ENCODE results near the gene FAM131B. TPM values are rescaled to one million over a fixed set of nuclear protein-coding genes. Genes with fewer than 3 reads are reported as not detected.
"Not testable (repeated sequence)": the region's sequence is repeated elsewhere in the genome, so short reads cannot be mapped to it uniquely, and the experiment has no call there.

Gene FAM131B
- total RNA-seq = 1 to 10 TPM; 1.5 to 1.7 TPM

DNA sequence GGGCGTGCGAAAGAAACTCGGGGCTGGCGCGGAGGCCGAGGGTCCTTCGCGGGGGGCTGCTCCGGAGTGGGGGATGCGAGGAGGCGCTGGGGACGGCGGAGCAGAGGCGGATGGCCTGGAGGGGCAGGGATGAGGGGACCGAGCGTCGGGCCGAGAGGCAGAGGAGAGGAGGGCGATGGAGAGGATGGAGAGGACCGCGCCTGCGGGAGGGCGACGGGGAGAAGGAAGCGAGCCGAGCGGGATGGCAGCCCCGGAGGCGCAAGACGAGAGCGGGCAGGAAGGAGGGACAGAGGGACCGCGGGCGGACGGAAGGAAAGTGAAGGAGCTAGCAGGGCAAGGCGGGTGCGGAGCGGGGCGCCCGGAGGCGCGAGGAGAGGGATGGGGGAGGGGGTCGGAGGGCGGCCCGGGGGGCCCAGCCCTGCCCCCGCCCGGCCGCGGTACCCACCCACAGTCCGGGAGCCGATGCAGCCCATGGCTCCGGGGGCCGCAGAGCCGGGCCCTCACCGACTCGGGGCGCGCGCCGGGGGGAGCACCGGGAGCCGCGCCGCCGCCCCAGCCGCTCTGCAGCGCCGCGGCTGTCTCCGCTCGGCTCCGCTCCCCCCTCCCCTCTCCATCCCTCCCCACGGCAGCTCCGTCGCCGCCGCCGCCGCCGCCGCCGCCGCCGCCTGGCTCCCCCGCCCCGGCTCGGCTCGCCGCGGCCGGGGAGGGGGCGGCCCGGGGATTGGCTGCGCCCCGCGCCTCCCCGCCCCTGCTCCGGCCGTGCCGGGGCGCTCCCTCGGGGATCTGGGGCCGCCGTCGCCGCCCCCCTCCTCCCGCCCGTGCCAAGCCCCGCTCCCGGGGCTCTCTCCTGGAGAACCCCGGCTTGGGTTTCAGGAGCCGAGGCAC is at the start of gene FAM131B:
TSS of gene FAM131B (minus strand) at position 583 of the 885 bp plus-strand sequence. CDS start at position 473, 110 bp downstream.
- no peak within 1 kb of the TSS for H3K27ac Mint-ChIP-seq
- H3K4me1 Mint-ChIP-seq (ENCODE audit: low read depth) = peaks cover 4% of the 10 kb centered on the region
- peaks cover 21% of the 10 kb centered on the region for H3K27me3 Mint-ChIP-seq (ENCODE audit: low read depth)
- H3K4me3 Mint-ChIP-seq = peak within 1 kb of the TSS; percentile 85
- intact Hi-C loops (cut with micrococcal nuclease) = loop anchor here (1.0 to 2.0 kb wide), 3 partner anchors 10 to 74 kb away; partner anchors contain the start of gene CASP2
- DNase-seq = peak; percentile 52
- H3K36me3 Mint-ChIP-seq (ENCODE audit: low read depth) = no peaks in the 10 kb centered on the region
- CTCF ChIA-PET = interaction anchor here (0.6 kb wide), 1 partner anchor 65 kb away, joined by 3 read pairs; no protein-coding TSS in a partner anchor
- no peaks in the 10 kb centered on the region for H3K9me3 Mint-ChIP-seq

DNA sequence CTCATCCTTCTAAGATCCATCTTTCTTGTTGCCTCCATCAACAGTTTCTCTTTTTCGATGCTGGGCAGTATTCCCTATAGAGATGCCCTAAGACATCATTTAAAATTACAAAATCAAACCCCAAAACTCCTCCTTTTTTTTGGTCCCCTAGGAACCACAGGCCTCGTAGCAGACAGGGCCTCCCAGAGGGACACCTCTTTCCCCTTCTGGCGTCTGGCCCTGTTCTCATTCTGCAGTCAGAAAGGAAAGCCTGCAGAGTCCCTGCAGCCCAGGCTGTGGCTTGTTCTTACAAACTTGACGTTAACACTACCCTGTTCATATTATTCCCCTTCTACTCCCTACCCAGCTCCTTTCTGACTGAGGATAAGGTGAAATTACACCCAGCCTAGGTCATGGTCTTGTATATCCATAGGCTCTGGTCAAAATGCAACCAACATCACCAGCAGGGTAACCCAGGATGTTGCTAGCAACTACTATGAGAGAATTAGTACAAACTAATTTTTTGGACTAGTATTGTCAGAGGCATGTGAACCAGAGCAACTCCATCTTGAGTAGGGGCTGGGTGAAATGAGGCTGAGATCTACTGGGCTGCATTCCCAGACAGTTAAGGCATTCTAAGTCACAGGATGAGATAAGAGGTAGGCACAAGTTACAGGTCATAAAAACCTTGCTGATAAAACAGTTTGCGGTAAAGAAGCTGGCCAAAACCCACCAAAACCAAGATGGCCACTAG is 49.6 kb upstream of the FAM131B start:
- CTCF ChIA-PET = interaction anchor here (1.4 kb wide), 1 partner anchor 9 kb away, joined by 4 read pairs; no protein-coding TSS in a partner anchor
- intact Hi-C loops (cut with micrococcal nuclease) = no loop called here
- no peaks in the 10 kb centered on the region for H3K9me3 Mint-ChIP-seq

DNA sequence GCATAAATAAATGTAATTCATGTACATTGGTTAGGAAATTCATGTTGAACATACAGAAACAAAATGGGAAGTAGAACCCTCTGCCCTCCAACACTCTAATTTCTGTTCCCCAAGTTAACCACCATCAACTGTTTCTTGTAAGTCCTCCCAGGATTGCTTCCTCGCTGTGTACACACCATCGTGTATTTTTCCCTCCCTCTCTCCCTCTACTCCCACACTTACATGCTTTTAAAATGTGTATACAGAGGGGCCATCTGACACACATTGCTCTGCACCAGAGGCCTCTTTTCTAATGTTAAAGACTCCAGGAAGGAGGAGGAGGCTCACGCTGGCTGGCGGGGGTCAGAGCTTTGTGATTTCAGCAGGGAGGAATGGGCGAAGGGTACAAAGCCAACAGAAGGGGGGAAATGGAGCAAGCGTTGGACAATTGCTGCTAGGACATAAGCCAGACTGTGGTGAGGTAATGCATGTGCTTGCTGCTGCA is 48.0 kb upstream of the FAM131B start:
- CTCF ChIA-PET = interaction anchor here (1.5 to 7.8 kb wide), 3 partner anchors 30 to 171 kb away, joined by 4 to 73 read pairs (median 43); partner anchors contain the start of gene ZYX
- Mint-ChIP-seq H3K9me3 (no peaks in the 10 kb centered on the region), H3K36me3 (ENCODE audit: low read depth) (no peaks in the 10 kb centered on the region), H3K4me1 (ENCODE audit: low read depth) (peaks cover 62% of the 10 kb centered on the region), H3K27me3 (ENCODE audit: low read depth) (no peaks in the 10 kb centered on the region), H3K4me3 (no peak overlapping the region), H3K27ac (no peak overlapping the region)
- intact Hi-C loops (cut with micrococcal nuclease) = no loop called here
- DNase-seq = no peak

More for the DNA sequence above, 49.6 kb upstream of the FAM131B start:
- no peaks in the 10 kb centered on the region for H3K36me3 Mint-ChIP-seq (ENCODE audit: low read depth)
- no peak overlapping the region for H3K27ac Mint-ChIP-seq
- DNase-seq = no peak
- H3K27me3 Mint-ChIP-seq (ENCODE audit: low read depth) = no peaks in the 10 kb centered on the region
- peaks cover 53% of the 10 kb centered on the region for H3K4me1 Mint-ChIP-seq (ENCODE audit: low read depth)
- no peak overlapping the region for H3K4me3 Mint-ChIP-seq

- CTCF ChIA-PET = interaction anchor here (0.7 to 10.7 kb wide), 11 partner anchors 8 to 169 kb away, joined by 3 to 76 read pairs (median 4); partner anchors contain the start of gene ZYX
- Mint-ChIP-seq H3K27me3 (ENCODE audit: low read depth) (no peaks in the 10 kb centered on the region), H3K4me1 (ENCODE audit: low read depth) (peaks cover 75% of the 10 kb centered on the region), H3K27ac (peak within 1 kb of the TSS; percentile 42), H3K4me3 (peak within 1 kb of the TSS; percentile 70), H3K36me3 (ENCODE audit: low read depth) (no peaks in the 10 kb centered on the region), H3K9me3 (no peaks in the 10 kb centered on the region)
- intact Hi-C loops (cut with micrococcal nuclease) = loop anchor here (5.0 kb wide), 1 partner anchor 37 kb away; no protein-coding TSS in a partner anchor
- peak; percentile 56 for DNase-seq
Observed at GRCh38 chr7:143408686-143409561, 46.4 kb upstream of the FAM131B start, which contains the start of gene EPHA1. EPHA1 (minus strand) TSS chr7:143408856; CDS start chr7:143408805, 51 bp downstream.

- Mint-ChIP-seq H3K36me3 (ENCODE audit: low read depth) (no peaks in the 10 kb centered on the region), H3K4me1 (ENCODE audit: low read depth) (peaks cover 81% of the 10 kb centered on the region), H3K27ac (no peak overlapping the region), H3K27me3 (ENCODE audit: low read depth) (no peaks in the 10 kb centered on the region), H3K4me3 (peak overlapping the region; percentile 70), H3K9me3 (no peaks in the 10 kb centered on the region)
- intact Hi-C loops (cut with micrococcal nuclease) = loop anchor here (5.0 kb wide), 1 partner anchor 36 kb away; no protein-coding TSS in a partner anchor
- no peak for DNase-seq
- CTCF ChIA-PET = interaction anchor here (0.7 to 10.7 kb wide), 11 partner anchors 8 to 168 kb away, joined by 3 to 76 read pairs (median 5); partner anchors contain the start of genes CASP2 and ZYX
Observed at GRCh38 chr7:143408252-143408685, 45.8 kb upstream of the FAM131B start.

- peak overlapping the region; percentile 70 for H3K4me3 Mint-ChIP-seq
- H3K4me1 Mint-ChIP-seq (ENCODE audit: low read depth) = peaks cover 81% of the 10 kb centered on the region
- peak; percentile 70 for DNase-seq
- intact Hi-C loops (cut with micrococcal nuclease) = loop anchor here (1.0 to 5.0 kb wide), 3 partner anchors 27 to 163 kb away; no protein-coding TSS in a partner anchor
- no peaks in the 10 kb centered on the region for H3K36me3 Mint-ChIP-seq (ENCODE audit: low read depth)
- CTCF ChIA-PET = interaction anchor here (0.7 to 10.7 kb wide), 20 partner anchors 9 to 168 kb away, joined by 3 to 76 read pairs (median 4); partner anchors contain the start of genes CASP2 and ZYX
- H3K27ac Mint-ChIP-seq = peak overlapping the region; percentile 32
- no peaks in the 10 kb centered on the region for H3K9me3 Mint-ChIP-seq
- H3K27me3 Mint-ChIP-seq (ENCODE audit: low read depth) = no peaks in the 10 kb centered on the region
Observed at GRCh38 chr7:143407287-143408251, 45.1 kb upstream of the FAM131B start.

DNA sequence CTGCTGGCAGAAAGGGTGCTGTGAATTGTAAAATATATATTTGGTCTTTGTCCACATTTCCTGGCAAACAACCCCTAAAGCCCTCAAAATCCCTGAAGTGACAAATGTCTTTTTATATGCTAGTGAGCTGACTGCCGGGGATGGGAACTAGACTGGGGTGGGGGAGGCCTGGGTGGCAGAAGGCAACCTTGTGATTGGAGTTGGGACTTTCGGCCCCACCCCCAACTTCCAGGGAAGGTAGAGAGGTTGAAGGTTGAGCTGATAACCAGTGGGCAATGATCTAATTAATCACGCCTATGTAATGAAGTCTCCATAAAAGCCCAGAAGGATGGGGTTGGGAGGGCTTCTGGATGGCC is 43.5 kb upstream of the FAM131B start:
- Mint-ChIP-seq H3K27me3 (ENCODE audit: low read depth) (no peaks in the 10 kb centered on the region), H3K4me3 (no peak overlapping the region), H3K36me3 (ENCODE audit: low read depth) (no peaks in the 10 kb centered on the region), H3K27ac (no peak overlapping the region), H3K9me3 (no peaks in the 10 kb centered on the region), H3K4me1 (ENCODE audit: low read depth) (peaks cover 70% of the 10 kb centered on the region)
- CTCF ChIA-PET = interaction anchor here (1.3 to 10.7 kb wide), 8 partner anchors 11 to 166 kb away, joined by 3 to 76 read pairs (median 6); partner anchors contain the start of gene ZYX
- intact Hi-C loops (cut with micrococcal nuclease) = loop anchor here (2.0 to 5.0 kb wide), 2 partner anchors 34 to 161 kb away; no protein-coding TSS in a partner anchor
- DNase-seq = no peak

DNA sequence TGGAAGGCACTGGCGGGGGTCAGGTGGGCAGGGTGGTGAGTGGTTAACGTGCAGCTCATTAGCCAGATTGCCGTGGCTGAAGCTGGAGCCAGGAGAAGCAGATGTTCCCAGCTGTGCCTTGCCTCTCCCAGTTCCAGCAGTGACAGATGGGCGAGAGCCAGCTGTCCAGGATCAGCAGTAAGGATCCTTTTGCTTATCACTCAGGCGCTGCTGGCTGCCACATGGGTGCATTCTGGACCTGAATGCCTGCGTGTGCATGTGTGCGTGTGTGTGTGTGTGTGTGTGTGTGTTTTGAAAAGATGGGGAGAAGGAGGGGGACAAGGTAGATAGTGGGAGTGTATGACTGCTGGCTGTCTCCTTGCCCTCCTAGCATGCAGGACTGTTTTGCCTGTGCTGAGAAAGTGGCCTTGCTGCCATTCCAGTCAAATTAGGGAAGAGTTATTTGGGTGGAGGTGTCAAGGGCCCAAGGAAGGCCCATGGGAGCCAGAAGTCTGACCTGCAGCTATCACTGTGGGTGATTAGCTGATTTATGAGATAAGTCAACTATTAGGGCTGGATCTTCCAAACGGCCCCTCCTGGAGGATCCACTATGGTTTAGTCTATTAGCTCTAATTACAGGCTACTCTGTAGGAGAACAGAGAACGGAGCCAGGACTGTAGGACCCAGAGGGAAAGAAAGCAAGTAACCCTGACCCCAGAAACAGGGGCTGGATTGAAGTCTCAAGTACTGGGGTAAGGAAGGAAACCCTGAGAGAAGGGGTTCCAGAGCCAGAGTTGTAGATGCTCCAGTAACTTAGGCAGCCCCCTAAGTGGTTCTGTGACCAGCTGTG is 42.9 kb upstream of the FAM131B start:
- H3K36me3 Mint-ChIP-seq (ENCODE audit: low read depth) = no peaks in the 10 kb centered on the region
- peaks cover 66% of the 10 kb centered on the region for H3K4me1 Mint-ChIP-seq (ENCODE audit: low read depth)
- H3K9me3 Mint-ChIP-seq = no peaks in the 10 kb centered on the region
- CTCF ChIA-PET = interaction anchor here (1.4 to 10.7 kb wide), 8 partner anchors 11 to 165 kb away, joined by 3 to 76 read pairs (median 7); partner anchors contain the start of gene ZYX
- H3K27me3 Mint-ChIP-seq (ENCODE audit: low read depth) = no peaks in the 10 kb centered on the region
- DNase-seq = no peak
- H3K4me3 Mint-ChIP-seq = no peak overlapping the region
- intact Hi-C loops (cut with micrococcal nuclease) = loop anchor here (2.0 to 5.0 kb wide), 2 partner anchors 33 to 161 kb away; no protein-coding TSS in a partner anchor
- no peak overlapping the region for H3K27ac Mint-ChIP-seq

DNA sequence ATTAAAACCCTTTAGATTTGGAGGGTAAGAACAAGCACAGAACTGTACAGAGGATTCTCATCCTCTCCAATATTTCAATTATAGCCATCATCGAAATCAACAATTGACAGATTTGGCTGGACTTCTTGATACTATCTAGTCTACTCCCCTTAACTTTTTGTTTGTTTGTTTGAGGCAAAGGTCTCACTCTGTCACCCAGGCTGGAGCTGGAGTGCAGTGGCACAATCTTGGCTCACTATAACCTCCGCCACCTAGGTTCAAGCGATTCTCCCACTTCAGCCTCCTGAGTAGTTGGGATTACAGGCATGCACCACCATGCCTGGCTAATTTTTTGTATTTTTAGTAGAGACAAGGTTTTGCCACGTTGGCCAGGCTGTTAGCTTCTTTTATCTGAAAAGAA is 39.7 kb upstream of the FAM131B start:
- CTCF ChIA-PET = interaction anchor here (1.3 to 10.7 kb wide), 6 partner anchors 10 to 96 kb away, joined by 4 to 76 read pairs (median 4); no protein-coding TSS in a partner anchor
- H3K4me1 Mint-ChIP-seq (ENCODE audit: low read depth) = peaks cover 39% of the 10 kb centered on the region
- intact Hi-C loops (cut with micrococcal nuclease); H3K27me3 Mint-ChIP-seq (ENCODE audit: low read depth); H3K9me3 Mint-ChIP-seq; DNase-seq; H3K27ac Mint-ChIP-seq; H3K36me3 Mint-ChIP-seq (ENCODE audit: low read depth); H3K4me3 Mint-ChIP-seq: not testable (repeated sequence)
